GM23338 (cell line): ENCODE data around the gene HDAC6.

Source experiments
- CREB1 ChIP-seq: fragments of 250-450 bp; sonication (Bioruptor Pico); IDR thresholded peaks from 2 replicates; pipeline ENCODE4 v1.5.0; 2020; ENCODE audit warnings: low read depth, mild to moderate bottlenecking, moderate library complexity
- EZH2 ChIP-seq: fragments of 200-600 bp; sonication (generic); IDR thresholded peaks from one replicate; pipeline ENCODE4 v1.8.0; 2017; ENCODE audit warnings: antibody characterized with exemption, mild to moderate bottlenecking, low read depth; ENCODE audit not compliant: unreplicated experiment
- EZH2phosphoT487 ChIP-seq: fragments of 200-600 bp; sonication (generic); IDR thresholded peaks from one replicate; pipeline ENCODE4 v1.8.1; 2018; ENCODE audit warnings: antibody characterized with exemption; ENCODE audit not compliant: unreplicated experiment
- JUNB ChIP-seq: IDR thresholded peaks from one replicate; pipeline ENCODE4 v1.6.1; 2016; ENCODE audit warnings: antibody characterized with exemption; ENCODE audit not compliant: unreplicated experiment
- POLR2AphosphoS5 ChIP-seq: IDR thresholded peaks from 2 replicates; pipeline ENCODE4 v1.6.1; 2016; ENCODE audit warnings: antibody characterized with exemption, low read depth
- STAT1 ChIP-seq: IDR thresholded peaks from one replicate; pipeline ENCODE4 v1.6.1; 2016; ENCODE audit warnings: antibody characterized with exemption; ENCODE audit not compliant: unreplicated experiment
- TF ChIP-seq, protein P1 (sequence below): IDR thresholded peaks from one replicate; pipeline ENCODE4 v1.6.1; 2018; ENCODE audit warnings: antibody characterized with exemption; ENCODE audit not compliant: unreplicated experiment
- TF ChIP-seq, protein P2 (sequence below), 2 experiments: fragments of 200-600 bp in 1 of 2; sonication (generic) in 1 of 2; conservative IDR thresholded peaks; 2 replicates each; pipeline versions ENCODE4 v1.5.1 to v1.6.1; 2016 to 2017; ENCODE audit warnings: antibody characterized with exemption in 2 of 2, low read depth in 2 of 2, mild to moderate bottlenecking in 2 of 2, moderate library complexity in 1 of 2
- TF ChIP-seq, protein P3 (sequence below): IDR thresholded peaks from 2 replicates; pipeline ENCODE4 v1.6.1; 2016; ENCODE audit warnings: antibody characterized with exemption

DNA sequence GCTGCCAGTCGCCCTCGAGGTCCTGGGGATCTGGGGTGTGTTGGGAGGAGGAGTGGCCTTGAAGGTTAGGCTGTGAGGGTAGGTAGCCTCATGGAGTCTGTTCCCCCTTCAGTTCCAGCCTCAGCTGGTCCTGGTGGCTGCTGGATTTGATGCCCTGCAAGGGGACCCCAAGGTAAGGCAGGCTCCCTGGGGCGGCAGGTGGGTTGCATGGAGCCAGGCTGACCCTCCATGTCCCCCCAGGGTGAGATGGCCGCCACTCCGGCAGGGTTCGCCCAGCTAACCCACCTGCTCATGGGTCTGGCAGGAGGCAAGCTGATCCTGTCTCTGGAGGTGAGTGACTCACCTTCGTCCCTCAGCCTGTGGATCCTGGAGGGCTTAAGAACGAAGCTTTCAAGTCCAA, 12.9 kb downstream of the HDAC6 start:
- TF ChIP-seq, protein P1, sequence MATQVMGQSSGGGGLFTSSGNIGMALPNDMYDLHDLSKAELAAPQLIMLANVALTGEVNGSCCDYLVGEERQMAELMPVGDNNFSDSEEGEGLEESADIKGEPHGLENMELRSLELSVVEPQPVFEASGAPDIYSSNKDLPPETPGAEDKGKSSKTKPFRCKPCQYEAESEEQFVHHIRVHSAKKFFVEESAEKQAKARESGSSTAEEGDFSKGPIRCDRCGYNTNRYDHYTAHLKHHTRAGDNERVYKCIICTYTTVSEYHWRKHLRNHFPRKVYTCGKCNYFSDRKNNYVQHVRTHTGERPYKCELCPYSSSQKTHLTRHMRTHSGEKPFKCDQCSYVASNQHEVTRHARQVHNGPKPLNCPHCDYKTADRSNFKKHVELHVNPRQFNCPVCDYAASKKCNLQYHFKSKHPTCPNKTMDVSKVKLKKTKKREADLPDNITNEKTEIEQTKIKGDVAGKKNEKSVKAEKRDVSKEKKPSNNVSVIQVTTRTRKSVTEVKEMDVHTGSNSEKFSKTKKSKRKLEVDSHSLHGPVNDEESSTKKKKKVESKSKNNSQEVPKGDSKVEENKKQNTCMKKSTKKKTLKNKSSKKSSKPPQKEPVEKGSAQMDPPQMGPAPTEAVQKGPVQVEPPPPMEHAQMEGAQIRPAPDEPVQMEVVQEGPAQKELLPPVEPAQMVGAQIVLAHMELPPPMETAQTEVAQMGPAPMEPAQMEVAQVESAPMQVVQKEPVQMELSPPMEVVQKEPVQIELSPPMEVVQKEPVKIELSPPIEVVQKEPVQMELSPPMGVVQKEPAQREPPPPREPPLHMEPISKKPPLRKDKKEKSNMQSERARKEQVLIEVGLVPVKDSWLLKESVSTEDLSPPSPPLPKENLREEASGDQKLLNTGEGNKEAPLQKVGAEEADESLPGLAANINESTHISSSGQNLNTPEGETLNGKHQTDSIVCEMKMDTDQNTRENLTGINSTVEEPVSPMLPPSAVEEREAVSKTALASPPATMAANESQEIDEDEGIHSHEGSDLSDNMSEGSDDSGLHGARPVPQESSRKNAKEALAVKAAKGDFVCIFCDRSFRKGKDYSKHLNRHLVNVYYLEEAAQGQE = no peak
- TF ChIP-seq, protein P2, sequence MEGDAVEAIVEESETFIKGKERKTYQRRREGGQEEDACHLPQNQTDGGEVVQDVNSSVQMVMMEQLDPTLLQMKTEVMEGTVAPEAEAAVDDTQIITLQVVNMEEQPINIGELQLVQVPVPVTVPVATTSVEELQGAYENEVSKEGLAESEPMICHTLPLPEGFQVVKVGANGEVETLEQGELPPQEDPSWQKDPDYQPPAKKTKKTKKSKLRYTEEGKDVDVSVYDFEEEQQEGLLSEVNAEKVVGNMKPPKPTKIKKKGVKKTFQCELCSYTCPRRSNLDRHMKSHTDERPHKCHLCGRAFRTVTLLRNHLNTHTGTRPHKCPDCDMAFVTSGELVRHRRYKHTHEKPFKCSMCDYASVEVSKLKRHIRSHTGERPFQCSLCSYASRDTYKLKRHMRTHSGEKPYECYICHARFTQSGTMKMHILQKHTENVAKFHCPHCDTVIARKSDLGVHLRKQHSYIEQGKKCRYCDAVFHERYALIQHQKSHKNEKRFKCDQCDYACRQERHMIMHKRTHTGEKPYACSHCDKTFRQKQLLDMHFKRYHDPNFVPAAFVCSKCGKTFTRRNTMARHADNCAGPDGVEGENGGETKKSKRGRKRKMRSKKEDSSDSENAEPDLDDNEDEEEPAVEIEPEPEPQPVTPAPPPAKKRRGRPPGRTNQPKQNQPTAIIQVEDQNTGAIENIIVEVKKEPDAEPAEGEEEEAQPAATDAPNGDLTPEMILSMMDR (conservative IDR thresholded peaks at IDR 0.05; ENCODE audit: low read depth in 2 of 2) = no peak
- TF ChIP-seq EZH2 (no peak), STAT1 (no peak), CREB1 (no peak), EZH2phosphoT487 (no peak), POLR2AphosphoS5 (no peak), JUNB (no peak)
- TF ChIP-seq, protein P3, sequence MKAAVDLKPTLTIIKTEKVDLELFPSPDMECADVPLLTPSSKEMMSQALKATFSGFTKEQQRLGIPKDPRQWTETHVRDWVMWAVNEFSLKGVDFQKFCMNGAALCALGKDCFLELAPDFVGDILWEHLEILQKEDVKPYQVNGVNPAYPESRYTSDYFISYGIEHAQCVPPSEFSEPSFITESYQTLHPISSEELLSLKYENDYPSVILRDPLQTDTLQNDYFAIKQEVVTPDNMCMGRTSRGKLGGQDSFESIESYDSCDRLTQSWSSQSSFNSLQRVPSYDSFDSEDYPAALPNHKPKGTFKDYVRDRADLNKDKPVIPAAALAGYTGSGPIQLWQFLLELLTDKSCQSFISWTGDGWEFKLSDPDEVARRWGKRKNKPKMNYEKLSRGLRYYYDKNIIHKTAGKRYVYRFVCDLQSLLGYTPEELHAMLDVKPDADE = no peak
